Measurements from ENCODE around the gene SHISA6. TPM values are rescaled to one million over a fixed set of nuclear protein-coding genes. Genes with fewer than 3 reads are reported as not detected.

Gene SHISA6
- total RNA-seq, 1 experiment from 2014 or later, result 21.1 TPM

DNA sequence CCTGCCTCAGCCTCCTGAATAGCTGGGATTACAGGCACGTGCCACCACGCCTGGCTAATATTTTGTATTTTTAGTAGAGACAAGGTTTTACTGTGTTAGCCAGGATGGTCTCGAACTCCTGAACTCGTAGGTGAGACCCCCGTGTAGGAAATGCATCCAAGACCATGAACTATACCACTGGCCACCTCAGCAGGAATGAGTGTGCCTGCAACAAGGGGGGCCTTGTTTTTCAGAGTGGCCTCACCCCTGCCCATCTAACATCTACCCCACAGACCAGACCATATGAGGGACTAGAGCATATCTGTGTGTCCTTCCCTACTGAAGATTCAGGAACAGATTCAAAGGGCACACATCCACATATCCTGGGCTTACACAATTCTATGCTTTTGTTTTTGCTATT, 44.9 kb downstream of the SHISA6 start:
- Mint-ChIP-seq H3K27me3 (ENCODE audit: insufficient read depth, unreplicated experiment) (peaks cover 3% of the 10 kb centered on the region), H3K4me1 (ENCODE audit: low read depth, unreplicated experiment) (no peaks in the 10 kb centered on the region), H3K27ac (ENCODE audit: unreplicated experiment) (no peak overlapping the region), H3K36me3 (ENCODE audit: insufficient read depth, unreplicated experiment) (peaks cover 28% of the 10 kb centered on the region), H3K9me3 (ENCODE audit: unreplicated experiment) (no peaks in the 10 kb centered on the region), H3K4me3 (ENCODE audit: unreplicated experiment) (no peak overlapping the region)
- ChIA-PET CTCF (no interaction called here), POLR2A (no interaction called here)
- BruUV-seq (replicated peaks), result no TSS peak
- H3K9me3 ChIP-seq, result no peaks in the 10 kb centered on the region
- H3K4me1 ChIP-seq, result no peaks in the 10 kb centered on the region
- no peak for DNase-seq
- intact Hi-C loops (cut with micrococcal nuclease; ENCODE audit: unreplicated experiment), result no loop called here
- H3K27me3 ChIP-seq (replicated peaks; ENCODE audit: control insufficient read depth, insufficient read depth, low read length), result no peaks in the 10 kb centered on the region
- no peaks in the 10 kb centered on the region for H3K36me3 ChIP-seq (ENCODE audit: control insufficient read depth, insufficient read depth, low read length)
- no peak overlapping the region for H3K4me3 ChIP-seq (ENCODE audit: low read depth, low read length)
- TF ChIP-seq, protein P1, sequence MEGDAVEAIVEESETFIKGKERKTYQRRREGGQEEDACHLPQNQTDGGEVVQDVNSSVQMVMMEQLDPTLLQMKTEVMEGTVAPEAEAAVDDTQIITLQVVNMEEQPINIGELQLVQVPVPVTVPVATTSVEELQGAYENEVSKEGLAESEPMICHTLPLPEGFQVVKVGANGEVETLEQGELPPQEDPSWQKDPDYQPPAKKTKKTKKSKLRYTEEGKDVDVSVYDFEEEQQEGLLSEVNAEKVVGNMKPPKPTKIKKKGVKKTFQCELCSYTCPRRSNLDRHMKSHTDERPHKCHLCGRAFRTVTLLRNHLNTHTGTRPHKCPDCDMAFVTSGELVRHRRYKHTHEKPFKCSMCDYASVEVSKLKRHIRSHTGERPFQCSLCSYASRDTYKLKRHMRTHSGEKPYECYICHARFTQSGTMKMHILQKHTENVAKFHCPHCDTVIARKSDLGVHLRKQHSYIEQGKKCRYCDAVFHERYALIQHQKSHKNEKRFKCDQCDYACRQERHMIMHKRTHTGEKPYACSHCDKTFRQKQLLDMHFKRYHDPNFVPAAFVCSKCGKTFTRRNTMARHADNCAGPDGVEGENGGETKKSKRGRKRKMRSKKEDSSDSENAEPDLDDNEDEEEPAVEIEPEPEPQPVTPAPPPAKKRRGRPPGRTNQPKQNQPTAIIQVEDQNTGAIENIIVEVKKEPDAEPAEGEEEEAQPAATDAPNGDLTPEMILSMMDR (IDR thresholded peaks at IDR 0.05; ENCODE audit: insufficient read depth in 1 of 2, low read depth in 1 of 2, low read length in 1 of 2, severe bottlenecking in 1 of 2, unreplicated experiment in 1 of 2), result no peak

DNA sequence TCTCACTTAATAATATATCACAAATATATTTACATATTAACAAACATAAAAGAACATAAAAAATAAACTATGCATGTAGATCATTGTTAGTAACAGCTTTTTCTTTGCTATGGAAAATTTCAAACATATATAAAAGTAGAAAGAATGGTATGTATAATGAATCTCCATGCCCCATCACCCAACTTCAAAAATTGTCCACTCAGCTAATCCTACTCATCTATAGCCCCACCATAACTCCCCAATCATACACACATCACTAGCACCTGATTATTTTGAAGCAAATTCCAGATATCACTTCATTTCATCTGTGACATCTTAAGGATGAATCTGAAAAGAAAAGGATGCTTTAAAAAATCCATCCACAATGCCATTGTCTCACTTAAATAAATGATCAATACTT, 46.8 kb downstream of the SHISA6 start:
- intact Hi-C loops (cut with micrococcal nuclease; ENCODE audit: unreplicated experiment), result no loop called here
- no peaks in the 10 kb centered on the region for H3K4me1 ChIP-seq
- peaks cover 3% of the 10 kb centered on the region for H3K27me3 Mint-ChIP-seq (ENCODE audit: insufficient read depth, unreplicated experiment)
- no peaks in the 10 kb centered on the region for H3K27me3 ChIP-seq (replicated peaks; ENCODE audit: control insufficient read depth, insufficient read depth, low read length)
- BruUV-seq (replicated peaks), result no TSS peak
- POLR2A ChIA-PET, result no interaction called here
- no peak for DNase-seq
- CTCF ChIA-PET, result no interaction called here
- H3K36me3 ChIP-seq (ENCODE audit: control insufficient read depth, insufficient read depth, low read length), result no peaks in the 10 kb centered on the region
- H3K9me3 Mint-ChIP-seq (ENCODE audit: unreplicated experiment), result no peaks in the 10 kb centered on the region
- no peak overlapping the region for H3K4me3 Mint-ChIP-seq (ENCODE audit: unreplicated experiment)
- no peak overlapping the region for H3K4me3 ChIP-seq (ENCODE audit: low read depth, low read length)
- TF ChIP-seq, protein P1 (IDR thresholded peaks at IDR 0.05; ENCODE audit: insufficient read depth in 1 of 2, low read depth in 1 of 2, low read length in 1 of 2, severe bottlenecking in 1 of 2, unreplicated experiment in 1 of 2), result no peak
- H3K27ac Mint-ChIP-seq (ENCODE audit: unreplicated experiment), result no peak overlapping the region
- no peaks in the 10 kb centered on the region for H3K9me3 ChIP-seq
- H3K4me1 Mint-ChIP-seq (ENCODE audit: low read depth, unreplicated experiment), result no peaks in the 10 kb centered on the region
- H3K36me3 Mint-ChIP-seq (ENCODE audit: insufficient read depth, unreplicated experiment), result peaks cover 33% of the 10 kb centered on the region

DNA sequence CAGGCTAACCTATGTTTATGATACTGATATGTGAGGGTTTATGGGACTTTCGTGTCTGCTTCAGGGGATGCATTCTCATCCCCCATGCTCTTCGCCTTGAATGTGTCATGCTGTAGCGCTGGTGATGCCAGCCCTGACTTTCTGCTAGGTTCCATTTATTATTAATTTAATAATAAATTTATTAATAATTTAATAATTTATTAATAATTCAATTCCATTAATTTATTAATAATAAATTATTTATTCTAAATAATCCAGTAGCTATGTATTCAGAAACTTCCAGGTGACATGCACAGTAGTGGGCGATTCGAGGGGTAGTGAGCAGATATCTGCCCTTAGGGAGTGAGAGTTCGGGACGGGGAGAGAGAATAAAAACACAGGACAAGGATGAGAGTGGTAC, 49.8 kb downstream of the SHISA6 start:
- TF ChIP-seq, protein P1 (IDR thresholded peaks at IDR 0.05; ENCODE audit: insufficient read depth in 1 of 2, low read depth in 1 of 2, low read length in 1 of 2, severe bottlenecking in 1 of 2, unreplicated experiment in 1 of 2), result no peak
- H3K9me3 ChIP-seq, result no peaks in the 10 kb centered on the region

More for the DNA sequence above, 49.8 kb downstream of the SHISA6 start:
- peaks cover 29% of the 10 kb centered on the region for H3K36me3 Mint-ChIP-seq (ENCODE audit: insufficient read depth, unreplicated experiment)
- no peaks in the 10 kb centered on the region for H3K36me3 ChIP-seq (ENCODE audit: control insufficient read depth, insufficient read depth, low read length)
- no peaks in the 10 kb centered on the region for H3K4me1 Mint-ChIP-seq (ENCODE audit: low read depth, unreplicated experiment)
- CTCF ChIA-PET, result no interaction called here
- no peaks in the 10 kb centered on the region for H3K4me1 ChIP-seq
- no peak overlapping the region for H3K27ac Mint-ChIP-seq (ENCODE audit: unreplicated experiment)
- H3K4me3 Mint-ChIP-seq (ENCODE audit: unreplicated experiment), result no peak overlapping the region
- H3K9me3 Mint-ChIP-seq (ENCODE audit: unreplicated experiment), result no peaks in the 10 kb centered on the region
- peaks cover 3% of the 10 kb centered on the region for H3K27me3 Mint-ChIP-seq (ENCODE audit: insufficient read depth, unreplicated experiment)
- intact Hi-C loops (cut with micrococcal nuclease; ENCODE audit: unreplicated experiment), result loop anchor here (10.0 kb wide), 1 partner anchor 416 kb away; no protein-coding TSS in a partner anchor
- DNase-seq, result no peak
- BruUV-seq (replicated peaks), result no TSS peak
- H3K27me3 ChIP-seq (replicated peaks; ENCODE audit: control insufficient read depth, insufficient read depth, low read length), result no peaks in the 10 kb centered on the region
- H3K4me3 ChIP-seq (ENCODE audit: low read depth, low read length), result no peak overlapping the region
- POLR2A ChIA-PET, result no interaction called here
